GM21528 (cell line): ENCODE results near the gene FUT3.

Source experiments
- ATAC-seq: cut with Tn5 transposase; IDR thresholded peaks from one replicate; pipeline ENCODE4 v1.9.1; 2021; ENCODE audit warnings: mild to moderate bottlenecking, moderate library complexity; ENCODE audit not compliant: unreplicated experiment, low FRiP score

The FUT3 gene

DNA sequence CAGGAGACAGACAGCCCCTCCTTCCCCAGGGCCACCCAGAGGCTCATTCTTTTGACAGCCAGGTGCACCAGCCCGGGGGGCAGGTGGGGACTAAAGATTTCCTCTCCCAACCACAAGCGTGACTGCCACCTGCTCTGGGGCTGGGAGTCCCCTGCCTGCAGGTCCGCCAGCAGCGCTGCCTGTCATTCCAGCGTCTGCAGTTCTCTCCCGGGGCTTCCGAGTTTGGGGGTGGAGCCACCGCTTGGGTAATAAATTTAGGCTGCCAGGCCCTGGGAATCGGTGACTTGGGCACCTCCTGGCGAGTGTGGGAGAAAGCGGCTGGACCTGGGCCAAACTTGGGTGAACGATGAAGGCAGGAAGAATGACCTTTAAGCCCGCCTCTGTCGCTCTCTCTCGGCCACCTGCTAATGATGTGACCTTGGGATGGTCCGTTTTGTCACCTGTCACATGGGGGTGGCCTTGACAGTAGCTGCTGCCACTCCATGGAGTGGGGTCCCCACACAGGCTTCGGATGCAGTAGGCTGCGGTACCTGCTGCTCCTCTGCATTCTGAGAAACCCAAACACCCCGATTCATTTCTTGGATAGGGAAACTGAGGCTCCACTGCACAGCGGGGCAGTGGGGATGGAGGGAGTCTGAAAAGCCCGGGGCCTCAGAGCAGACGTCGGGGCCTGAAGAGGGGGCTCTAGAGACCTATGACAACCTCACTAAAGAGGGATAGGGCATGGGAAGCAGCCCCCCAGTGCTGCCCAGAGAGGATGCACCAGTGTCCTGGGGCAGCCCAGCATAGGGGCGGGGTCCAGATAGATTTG, 24.5 kb downstream of the FUT3 start:
- ATAC-seq, result no peak

DNA sequence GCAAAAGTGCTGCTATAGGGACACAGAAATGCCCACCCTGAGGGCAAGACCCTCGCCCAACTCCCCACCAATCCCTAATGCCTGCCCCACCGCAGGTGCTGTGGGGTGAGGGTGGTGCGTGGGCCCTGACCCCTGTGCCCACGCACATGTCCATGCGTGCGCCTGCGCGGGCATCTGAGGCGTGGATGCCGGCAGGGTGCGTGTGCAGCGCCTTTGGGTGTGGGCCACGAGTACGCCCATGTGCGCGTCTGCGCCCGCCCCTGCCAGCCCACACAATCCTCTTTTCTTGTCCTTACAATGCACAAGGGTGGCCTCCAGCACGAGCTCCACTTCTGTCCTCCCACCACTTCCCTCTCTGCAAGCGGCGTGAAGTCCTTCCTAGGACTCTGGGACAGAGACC, 26.1 kb downstream of the FUT3 start:
- ATAC-seq, result no peak

- no peak for ATAC-seq
Observed at GRCh38 chr19:5824751-5825150, 26.5 kb downstream of the FUT3 start.

DNA sequence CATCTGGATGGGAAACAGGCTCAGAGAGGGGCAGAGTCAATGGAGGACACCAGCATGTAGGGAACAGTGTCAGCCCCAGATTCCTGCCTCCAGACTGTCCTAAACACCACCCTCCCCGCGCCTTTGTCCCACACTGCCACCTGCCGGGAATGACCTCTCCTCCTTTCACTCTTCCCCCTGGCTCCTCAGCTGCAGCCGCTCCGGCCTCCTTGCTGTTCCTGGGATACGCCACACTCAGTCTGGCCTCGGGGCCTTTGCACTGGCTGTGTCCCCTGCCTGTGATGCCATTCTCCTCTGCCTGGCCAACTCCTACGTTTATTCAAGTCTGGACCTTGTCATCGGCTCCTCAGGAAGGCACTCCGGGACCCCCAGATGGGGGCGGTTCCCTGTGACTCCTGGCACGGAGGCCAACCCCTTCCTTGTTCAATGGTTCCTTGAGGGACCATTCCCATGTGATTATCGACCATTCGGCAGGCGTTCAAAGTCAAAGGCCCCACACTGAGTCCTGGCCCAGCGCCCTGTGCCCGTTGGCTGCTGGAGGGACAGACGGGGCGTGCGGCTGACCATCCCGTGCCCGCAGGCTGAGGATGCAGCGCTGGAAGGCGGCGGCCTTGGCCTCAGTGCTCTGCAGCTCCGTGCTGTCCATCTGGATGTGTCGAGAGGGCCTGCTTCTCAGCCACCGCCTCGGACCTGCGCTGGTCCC, 27.5 kb downstream of the FUT3 start:
- ATAC-seq, result no peak

DNA sequence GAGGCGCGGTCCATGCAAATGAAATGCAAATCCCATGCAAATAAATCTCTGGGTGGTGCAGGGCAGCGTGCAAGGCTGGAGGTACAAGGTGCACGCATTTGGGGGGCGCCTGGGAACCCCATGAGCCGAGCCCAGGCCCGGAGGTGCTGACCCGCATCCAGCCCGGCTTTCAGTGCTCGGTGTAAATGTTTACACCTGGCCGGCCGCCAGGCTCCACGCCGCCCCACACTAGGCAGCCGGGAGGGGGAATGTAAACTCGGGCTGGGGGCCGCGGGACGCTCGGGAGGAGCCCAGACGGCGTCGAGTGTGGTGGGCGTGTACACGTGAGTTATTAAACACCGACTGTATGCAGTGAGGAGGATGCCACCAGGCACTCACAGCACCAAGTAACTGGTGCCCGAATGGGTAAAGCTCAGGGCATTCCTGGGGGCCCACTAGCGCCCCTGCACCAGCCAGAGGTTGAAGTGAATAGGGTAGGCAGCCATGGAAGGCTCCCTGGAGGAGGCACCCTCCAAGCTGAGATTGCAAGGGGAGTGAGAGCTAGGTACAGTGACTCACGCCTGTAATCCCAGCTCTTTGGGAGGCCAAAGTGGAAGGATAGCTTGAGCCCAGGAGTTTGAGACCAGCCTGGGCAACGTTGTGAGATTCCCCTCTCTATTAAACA, 28.9 kb downstream of the FUT3 start:
- no peak for ATAC-seq

- no peak for ATAC-seq
Observed at GRCh38 chr19:5821521-5822180, 29.6 kb downstream of the FUT3 start.

GRCh38 chr19:5820785-5821184, 30.5 kb downstream of the FUT3 start:
- no peak for ATAC-seq

DNA sequence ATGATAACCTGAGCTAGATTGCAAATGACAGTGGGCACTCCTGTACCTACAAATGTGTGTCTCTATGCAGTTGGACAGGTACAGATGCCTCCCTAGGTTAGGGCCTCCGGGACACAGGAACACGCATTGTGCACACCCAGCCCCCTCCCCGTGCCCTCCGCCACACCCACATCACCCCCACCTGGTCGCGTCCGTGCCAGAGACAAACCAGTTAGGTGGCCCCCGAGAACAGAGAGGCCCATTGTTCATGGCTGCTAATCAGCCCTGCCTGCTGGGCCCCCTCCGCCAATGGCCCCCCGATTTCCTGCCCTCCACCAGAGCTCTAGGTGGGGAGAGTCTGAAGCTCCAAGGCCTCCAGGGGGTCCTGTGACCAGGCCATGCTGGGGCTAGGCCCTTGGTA, 32.7 kb downstream of the FUT3 start:
- no peak for ATAC-seq

DNA sequence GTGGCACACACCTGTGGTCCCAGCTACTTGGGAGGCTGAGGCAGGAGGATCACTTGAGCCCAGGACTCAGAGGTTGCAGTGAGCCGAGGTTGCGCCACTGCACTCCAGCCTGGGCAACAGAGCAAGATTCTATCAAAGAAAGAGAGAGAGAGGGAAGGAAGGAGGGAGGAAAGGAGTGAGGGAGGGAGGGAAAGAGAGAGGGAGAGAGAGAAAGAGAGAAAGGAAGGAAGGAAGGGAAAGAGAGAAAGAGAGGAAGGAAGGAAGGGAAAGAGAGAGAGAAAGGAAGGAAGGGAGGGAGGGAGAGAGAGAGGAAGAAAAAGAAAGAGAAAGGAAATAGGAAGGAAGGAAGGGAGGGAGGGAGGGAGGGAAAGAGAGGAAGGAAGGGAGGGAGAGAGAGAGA, 34.0 kb downstream of the FUT3 start:
- ATAC-seq, result no peak

DNA sequence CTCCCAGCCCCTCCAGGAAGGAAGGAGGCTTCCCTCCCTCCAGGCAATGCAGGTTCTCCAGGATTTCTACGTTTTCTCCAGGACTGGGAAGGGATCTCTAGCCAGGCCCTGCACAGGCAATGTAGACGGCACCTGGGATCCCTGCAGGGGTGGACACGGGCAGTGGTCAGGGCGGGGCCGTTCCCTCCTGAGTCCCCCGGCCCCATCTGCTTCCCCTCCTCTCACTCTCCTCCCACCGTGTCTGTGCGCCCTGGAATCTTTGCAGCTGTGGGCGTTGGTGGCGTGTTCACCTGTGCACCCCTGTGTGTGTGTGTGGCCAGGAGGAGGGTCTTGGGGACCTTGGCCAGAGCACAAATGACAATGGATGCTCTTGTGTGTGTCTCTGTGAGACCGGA, 36.4 kb downstream of the FUT3 start:
- ATAC-seq, result no peak

- no peak for ATAC-seq
Observed at GRCh38 chr19:5814123-5814851, 37.0 kb downstream of the FUT3 start.

DNA sequence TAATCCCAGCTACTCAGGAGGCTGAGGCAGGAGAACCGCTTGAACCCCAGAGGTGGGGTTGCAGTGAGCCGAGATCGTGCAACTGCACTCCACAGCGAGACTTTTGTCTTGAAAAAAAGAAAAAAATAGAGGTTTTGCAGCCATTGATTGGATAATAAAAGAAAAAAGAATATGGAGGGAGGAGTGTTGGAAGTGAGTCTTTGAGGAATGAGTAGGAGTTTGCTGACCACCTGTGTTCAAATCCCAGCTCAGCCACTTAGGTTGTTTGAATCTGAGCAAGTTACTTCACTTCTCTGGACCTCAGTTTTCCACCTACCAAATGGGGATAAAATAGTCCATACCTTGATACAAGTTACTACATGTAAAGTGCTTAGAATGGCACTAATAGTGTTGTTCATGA, 40.1 kb downstream of the FUT3 start:
- ATAC-seq, result no peak

GRCh38 chr19:5809469-5809868, 41.8 kb downstream of the FUT3 start:
- no peak for ATAC-seq

- no peak for ATAC-seq
Observed at GRCh38 chr19:5809053-5809452, 42.2 kb downstream of the FUT3 start.

GRCh38 chr19:5808120-5808816, 43.0 kb downstream of the FUT3 start:
- ATAC-seq, result no peak

- ATAC-seq, result no peak
Observed at GRCh38 chr19:5806905-5807304, 44.3 kb downstream of the FUT3 start.

DNA sequence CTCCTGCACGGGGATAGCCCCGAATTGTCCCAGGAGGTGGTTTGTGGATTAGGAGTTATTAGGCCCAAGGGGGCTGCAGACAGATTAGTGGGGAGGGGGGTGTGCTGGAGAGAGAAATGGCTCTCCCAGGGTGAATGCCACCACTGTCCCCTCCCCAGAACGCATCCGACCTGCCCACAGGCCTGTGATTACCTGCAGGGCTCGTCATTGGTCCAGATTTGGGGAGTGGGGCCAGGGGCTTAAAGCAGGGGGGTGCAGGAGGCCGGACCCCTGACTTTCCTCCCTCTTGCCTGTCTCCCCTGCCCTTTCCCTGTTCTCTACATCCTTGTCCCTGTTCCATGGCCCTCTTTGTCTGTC, 45.1 kb downstream of the FUT3 start:
- ATAC-seq, result no peak

GRCh38 chr19:5805462-5806132, 45.7 kb downstream of the FUT3 start:
- no peak for ATAC-seq
